Measurements from ENCODE around the gene VAMP2.

VAMP2 gene

GRCh38 chr17:8166731-8167130, 4.0 kb upstream of the VAMP2 start:
- no peak overlapping the region for H3K4me3 ChIP-seq (ENCODE audit: low read depth, low read length)
- POLR2A ChIA-PET = interaction anchor here (1.1 kb wide), 1 partner anchor 10 kb away, joined by 3 read pairs; no protein-coding TSS in a partner anchor
- H3K9me3 ChIP-seq (ENCODE audit: control insufficient read depth, insufficient read depth, low read depth, low read length) = no peaks in the 10 kb centered on the region

GRCh38 chr17:8164815-8165131, 2.0 kb upstream of the VAMP2 start:
- H3K27ac ChIP-seq (ENCODE audit: extremely low read depth, low read depth, low read length) = peak overlapping the region; percentile 96; the same call in 1 of the 2 replicates

More at GRCh38 chr17:8166731-8167130, 4.0 kb upstream of the VAMP2 start:
- Histone ChIP-seq H3K4me1 (ENCODE audit: control insufficient read depth, insufficient read depth, low read length) (peaks cover 18% of the 10 kb centered on the region), H3K27ac (ENCODE audit: extremely low read depth, low read depth, low read length) (no peak overlapping the region), H3K36me3 (ENCODE audit: control insufficient read depth in 2 of 2, insufficient read depth in 1 of 2, low read length in 2 of 2) (peaks cover 0 to 3% of the 10 kb centered on the region in 2 experiments; a peak in 2 of 3 replicates)
- TF ChIP-seq SETDB1 (IDR thresholded peaks at IDR 0.05; ENCODE audit: insufficient read length, low read length) = no peak
- no peak for TF ChIP-seq ZNF391 (tag by site-specific recombination; IDR thresholded peaks at IDR 0.05; ENCODE audit: borderline replicate concordance, low read depth)
- no peak for TF ChIP-seq GLIS2 (tag by site-specific recombination; IDR thresholded peaks at IDR 0.05)
- TF ChIP-seq ZNF791 (tag by site-specific recombination; IDR thresholded peaks at IDR 0.05) = no peak
- TF ChIP-seq ZNF354C (tag by site-specific recombination; IDR thresholded peaks at IDR 0.05; ENCODE audit: borderline replicate concordance, low read depth) = no peak
- no peak for TF ChIP-seq PRDM1 (tag by site-specific recombination; IDR thresholded peaks at IDR 0.05)
- no peak for TF ChIP-seq ZNF626 (tag by site-specific recombination; IDR thresholded peaks at IDR 0.05)
- TF ChIP-seq GLI4 (tag by site-specific recombination; IDR thresholded peaks at IDR 0.05) = no peak
- no peak for TF ChIP-seq ZSCAN30 (tag by site-specific recombination; IDR thresholded peaks at IDR 0.05)
- TF ChIP-seq WT1 (tag by site-specific recombination; IDR thresholded peaks at IDR 0.05) = no peak
- no peak for TF ChIP-seq HOXD13 (CRISPR knock-in tag; IDR thresholded peaks at IDR 0.05; ENCODE audit: borderline replicate concordance)
- TF ChIP-seq SALL2 (tag by site-specific recombination; IDR thresholded peaks at IDR 0.05; ENCODE audit: borderline replicate concordance) = no peak
- no peak for TF ChIP-seq REST (tag by site-specific recombination; IDR thresholded peaks at IDR 0.05)
- TF ChIP-seq ZNF501 (tag by site-specific recombination; IDR thresholded peaks at IDR 0.05) = no peak
- no peak for TF ChIP-seq ZNF692 (tag by site-specific recombination; IDR thresholded peaks at IDR 0.05)
- no peak for TF ChIP-seq ZNF624 (tag by site-specific recombination; IDR thresholded peaks at IDR 0.05)
- no peak for TF ChIP-seq HOXA7 (CRISPR knock-in tag; IDR thresholded peaks at IDR 0.05; ENCODE audit: borderline replicate concordance)
- no peak for TF ChIP-seq ZNF311 (tag by site-specific recombination; IDR thresholded peaks at IDR 0.05; ENCODE audit: borderline replicate concordance)
- TF ChIP-seq ZNF292 (tag by site-specific recombination; IDR thresholded peaks at IDR 0.05; ENCODE audit: borderline replicate concordance, low read depth) = no peak
- TF ChIP-seq ZNF146 (tag by site-specific recombination; IDR thresholded peaks at IDR 0.05) = no peak
- CTCF ChIA-PET = interaction anchor here (0.6 to 1.3 kb wide), 4 partner anchors 8 to 1706 kb away, joined by 3 to 5 read pairs (median 4); no protein-coding TSS in a partner anchor

More at GRCh38 chr17:8164815-8165131, 2.0 kb upstream of the VAMP2 start:
- Histone ChIP-seq H3K4me1 (ENCODE audit: control insufficient read depth, insufficient read depth, low read length) (peaks cover 24% of the 10 kb centered on the region), H3K4me3 (ENCODE audit: low read depth, low read length) (no peak overlapping the region), H3K9me3 (ENCODE audit: control insufficient read depth, insufficient read depth, low read depth, low read length) (no peaks in the 10 kb centered on the region), H3K36me3 (ENCODE audit: control insufficient read depth in 2 of 2, insufficient read depth in 1 of 2, low read length in 2 of 2) (peaks cover 10 to 22% of the 10 kb centered on the region in 2 experiments; a peak in 2 of 3 replicates)
- ChIA-PET POLR2A (interaction anchor here (0.7 to 1.8 kb wide), 5 partner anchors 9 to 212 kb away, joined by 3 to 25 read pairs (median 3); partner anchors contain the start of genes AURKB, HES7 and KRABD2), CTCF (interaction anchor here (0.6 kb wide), 1 partner anchor 19 kb away, joined by 3 read pairs; no protein-coding TSS in a partner anchor)
- TF ChIP-seq ZNF335 (tag by site-specific recombination; conservative IDR thresholded peaks at IDR 0.05) (peak; percentile 77), ZBTB10 (tag by site-specific recombination; IDR thresholded peaks at IDR 0.05) (no peak)

All from HEK293 (cell line).